GM06990 (cell line): ENCODE data around the gene TH.

Experiments used
- DNase-seq: peaks from one replicate; pipeline ENCODE4 v3.0.0-alpha.2; 2011; ENCODE audit not compliant: insufficient read length; ENCODE audit errors: extremely low read depth
- H3K27me3 ChIP-seq: replicated peaks from 2 replicates; pipeline ENCODE4 v1.6.0; 2011; ENCODE audit warnings: low read length; ENCODE audit not compliant: control insufficient read depth, insufficient read depth
- H3K36me3 ChIP-seq: 2 replicates; pipeline ENCODE4 v1.5.1; 2011; ENCODE audit warnings: low read length; ENCODE audit not compliant: control insufficient read depth, insufficient read depth
- H3K4me3 ChIP-seq: replicated peaks from 2 replicates; pipeline ENCODE4 v1.5.1; 2011; ENCODE audit warnings: low read depth, mild to moderate bottlenecking, control low read depth, low read length
- CTCF ChIP-seq: IDR thresholded peaks from 2 replicates; pipeline ENCODE4 v1.5.1; 2011; ENCODE audit warnings: low read length, control low read depth, mild to moderate bottlenecking, inconsistent platforms; ENCODE audit not compliant: insufficient read depth, poor library complexity, severe bottlenecking

TH gene

GRCh38 chr11:2213890-2214526 lies 42.4 kb upstream of the TH start:
- H3K36me3 ChIP-seq: no peaks in the 10 kb centered on the region
- TF ChIP-seq CTCF: no peak
- no peak overlapping the region for H3K4me3 ChIP-seq
- DNase-seq: no peak
- no peaks in the 10 kb centered on the region; the same call in 1 of the 2 replicates for H3K27me3 ChIP-seq

GRCh38 chr11:2213384-2213842 lies 41.8 kb upstream of the TH start:
- Histone ChIP-seq H3K4me3 (no peak overlapping the region), H3K36me3 (no peaks in the 10 kb centered on the region), H3K27me3 (no peaks in the 10 kb centered on the region; the same call in 1 of the 2 replicates)
- no peak for DNase-seq
- no peak for TF ChIP-seq CTCF

DNA sequence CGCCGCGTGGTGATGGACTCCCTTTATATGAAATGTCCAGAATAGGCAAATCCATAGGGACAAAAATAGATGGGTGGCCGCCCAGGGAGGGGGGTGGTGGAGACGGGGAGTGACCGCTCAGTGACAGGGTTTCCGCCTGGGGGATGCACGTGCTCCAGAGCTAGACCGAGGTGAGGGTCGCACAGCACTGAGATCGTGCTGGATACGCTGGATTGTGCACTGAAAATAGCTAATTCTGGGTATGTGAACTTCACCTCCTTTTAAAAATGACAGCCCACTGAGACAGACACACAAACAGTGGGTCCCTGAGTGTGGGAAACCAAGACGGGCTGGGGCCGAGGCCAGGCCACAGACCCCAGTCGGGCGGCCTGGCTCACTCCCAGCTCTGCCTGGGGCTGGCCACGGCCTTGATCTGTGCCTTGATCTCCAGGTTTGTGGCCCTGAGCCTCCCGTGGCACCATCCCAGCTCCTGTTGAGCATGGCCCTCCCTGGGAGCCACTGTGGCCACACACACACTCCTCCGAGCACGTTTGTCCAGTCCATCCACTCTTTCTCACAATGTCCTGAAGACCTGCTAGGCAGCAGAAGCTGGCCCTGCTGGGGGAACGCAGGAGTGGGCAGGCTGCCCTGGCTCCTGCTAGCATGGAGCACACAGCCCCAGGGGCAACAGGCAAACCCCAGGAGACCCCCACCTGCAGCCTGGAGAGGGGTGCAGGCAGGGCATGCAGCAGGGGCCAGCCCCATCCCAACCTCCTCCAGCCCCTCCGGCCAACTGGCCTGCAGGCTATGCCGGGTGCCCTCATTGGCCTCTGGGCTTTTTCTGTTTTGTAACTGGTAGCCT lies 41.0 kb upstream of the TH start:
- no peak for DNase-seq
- Histone ChIP-seq H3K4me3 (no peak overlapping the region), H3K27me3 (no peaks in the 10 kb centered on the region; the same call in 1 of the 2 replicates), H3K36me3 (no peaks in the 10 kb centered on the region)
- TF ChIP-seq CTCF: no peak

DNA sequence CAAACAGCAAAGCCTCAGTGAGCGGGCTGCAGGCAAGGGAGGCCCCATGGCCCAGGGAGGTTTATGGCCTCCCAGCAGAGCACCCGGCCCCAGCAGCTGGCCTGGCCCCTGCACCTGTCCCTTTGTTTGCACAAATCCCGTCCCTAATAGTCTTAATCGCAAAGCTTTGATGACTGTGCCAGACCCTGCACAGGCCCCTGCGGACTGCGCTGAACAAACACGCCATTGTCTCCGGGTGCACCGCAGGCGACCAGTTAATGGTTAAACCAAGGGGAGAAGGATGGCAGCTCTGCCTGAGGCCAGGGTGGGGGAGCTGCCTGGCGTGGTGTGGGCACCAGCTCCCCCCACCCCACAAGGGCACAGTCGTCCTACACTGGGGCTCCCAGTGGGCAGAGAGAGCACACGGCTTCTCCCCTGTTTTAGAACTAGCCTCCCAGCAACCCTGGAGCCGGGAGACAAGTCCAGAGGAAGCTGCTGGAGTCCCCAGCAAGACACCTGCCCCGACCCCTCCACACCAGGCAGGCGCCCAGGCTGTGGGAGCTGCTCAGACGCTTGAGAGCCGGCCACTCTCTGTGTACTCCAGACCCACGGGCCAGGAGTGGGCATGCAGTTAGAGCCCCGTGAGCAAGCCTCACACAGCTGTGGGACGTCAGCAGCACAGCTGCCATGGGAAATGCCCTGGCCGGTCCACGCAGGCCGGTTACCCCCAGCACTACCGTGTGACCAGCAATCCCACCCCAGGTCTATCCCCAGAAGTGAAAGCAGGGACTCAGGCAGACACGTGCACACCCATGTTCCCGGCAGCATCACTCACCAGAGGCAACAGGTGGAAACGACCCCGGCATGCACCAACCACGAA lies 39.7 kb upstream of the TH start:
- Histone ChIP-seq H3K4me3 (no peak overlapping the region), H3K27me3 (no peaks in the 10 kb centered on the region; the same call in 1 of the 2 replicates), H3K36me3 (no peaks in the 10 kb centered on the region)
- no peak for DNase-seq
- TF ChIP-seq CTCF: no peak

DNA sequence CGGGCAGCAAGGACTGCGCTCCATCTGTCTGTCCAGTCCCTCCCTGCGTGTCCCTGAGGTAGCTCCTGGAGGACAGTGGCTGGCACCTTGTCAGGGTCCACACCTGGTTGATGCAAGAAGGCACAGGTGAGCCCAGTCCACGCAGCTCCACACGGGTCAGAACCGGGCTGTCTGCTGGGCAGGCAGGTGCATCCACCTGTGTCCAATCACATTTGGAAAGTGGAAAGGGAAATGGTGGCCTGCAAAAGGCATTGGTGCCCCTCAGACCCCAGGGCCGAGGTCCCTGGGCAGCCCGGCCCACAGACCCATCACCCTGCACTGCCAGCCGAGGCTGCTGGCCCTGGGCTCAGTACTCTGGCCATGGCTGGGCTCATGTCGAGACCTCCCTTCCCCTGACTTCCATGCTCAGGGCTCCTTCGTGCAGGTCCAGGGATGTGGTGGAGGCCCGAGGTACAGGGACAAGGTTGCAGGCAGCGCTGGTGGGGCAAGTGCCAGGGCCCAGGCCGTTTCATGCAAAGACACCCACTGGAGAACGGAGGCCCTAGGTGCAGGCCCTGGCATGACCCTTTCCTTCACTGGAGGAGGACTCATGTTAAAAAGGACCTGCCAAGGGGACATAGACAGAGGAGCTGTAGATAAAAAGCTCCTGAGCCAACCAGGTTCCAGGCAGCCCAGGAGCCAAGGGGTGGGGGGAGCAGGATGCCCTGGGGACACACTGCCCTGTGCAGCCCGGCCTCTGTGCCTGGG lies 38.9 kb upstream of the TH start:
- Histone ChIP-seq H3K36me3 (no peaks in the 10 kb centered on the region), H3K27me3 (no peaks in the 10 kb centered on the region; the same call in 1 of the 2 replicates), H3K4me3 (no peak overlapping the region)
- no peak for TF ChIP-seq CTCF
- DNase-seq: no peak
